HG03135 (cell line): Measurements from ENCODE around the gene ARMC7.
"Not testable (repeated sequence)": the region's sequence is repeated elsewhere in the genome, so short reads cannot be mapped to it uniquely, and the experiment has no call there.

Experiments
- ATAC-seq: cut with Tn5 transposase; IDR thresholded peaks from one replicate; pipeline ENCODE4 v1.9.1; 2021; ENCODE audit warnings: mild to moderate bottlenecking, moderate library complexity; ENCODE audit not compliant: unreplicated experiment

The ARMC7 gene

DNA sequence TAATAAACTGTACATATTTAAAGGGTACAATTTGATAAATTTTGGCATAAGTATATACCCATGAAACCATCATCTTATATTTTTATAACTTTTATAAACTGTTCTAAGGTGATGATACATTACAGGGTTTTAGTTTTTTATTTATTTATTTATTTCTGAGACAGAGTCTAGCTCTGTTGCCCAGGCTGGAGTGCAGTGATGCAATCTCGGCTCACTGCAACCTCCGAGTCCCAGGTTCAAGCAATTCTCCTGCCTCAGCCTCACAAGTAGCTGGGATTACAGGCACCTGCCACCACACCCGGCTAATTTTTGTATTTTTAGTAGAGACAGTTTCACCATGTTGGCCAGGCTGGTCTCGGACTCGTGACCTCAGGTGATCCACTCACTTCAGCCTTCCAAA, 18.2 kb downstream of the ARMC7 start:
- ATAC-seq, result not testable (repeated sequence)

DNA sequence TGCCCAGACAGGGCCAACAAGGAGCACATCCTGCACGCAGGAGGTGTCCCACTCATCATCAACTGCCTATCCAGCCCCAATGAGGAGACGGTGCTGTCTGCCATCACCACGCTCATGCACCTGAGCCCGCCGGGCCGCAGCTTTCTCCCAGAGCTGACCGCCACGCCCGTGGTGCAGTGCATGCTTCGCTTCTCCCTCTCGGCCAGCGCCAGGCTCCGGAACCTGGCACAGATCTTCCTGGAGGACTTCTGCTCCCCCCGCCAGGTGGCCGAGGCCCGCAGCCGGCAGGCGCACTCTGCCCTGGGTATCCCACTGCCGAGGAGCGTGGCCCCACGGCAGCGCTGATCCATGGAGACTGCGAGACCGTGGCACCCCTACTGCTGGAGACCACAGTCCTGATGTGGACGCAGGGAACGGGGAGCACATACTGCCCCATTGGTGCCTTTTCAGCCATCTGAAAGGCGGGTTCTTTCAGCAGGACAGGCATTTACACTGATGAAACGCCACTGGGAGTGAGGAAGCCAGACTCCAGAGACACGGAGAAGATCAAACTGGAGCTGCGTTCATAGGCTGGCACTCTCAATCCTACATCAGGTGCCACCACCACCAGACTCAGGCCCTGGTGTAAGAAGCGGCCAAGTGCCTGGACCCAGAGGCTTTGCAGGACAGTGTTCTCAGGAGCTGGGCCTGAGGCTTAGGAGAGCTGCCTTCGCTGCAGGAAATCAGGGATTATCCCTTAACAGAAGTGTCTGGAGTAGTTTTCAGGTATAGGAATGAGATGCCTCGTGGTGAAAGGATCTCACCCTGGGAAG, 19.1 kb downstream of the ARMC7 start:
- no peak for ATAC-seq

DNA sequence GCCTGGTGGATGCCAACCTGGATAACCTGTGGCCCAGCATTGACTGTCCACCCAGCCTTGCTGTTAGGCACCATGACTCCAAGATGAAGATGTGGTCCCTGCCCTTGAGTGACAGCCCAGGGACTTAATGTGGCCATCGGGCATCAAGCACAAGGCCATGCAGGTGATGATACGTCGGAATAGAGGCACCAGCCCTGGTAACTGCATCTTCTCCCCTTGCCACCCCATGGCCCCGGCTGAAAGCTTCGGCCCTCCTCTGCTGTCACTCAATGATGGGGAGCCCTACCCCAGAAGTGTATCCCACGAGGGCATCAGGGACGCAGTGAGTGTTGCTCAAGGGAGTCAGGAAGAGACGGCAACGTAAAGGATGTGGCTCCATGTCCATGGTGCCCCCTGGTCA, 19.8 kb downstream of the ARMC7 start:
- no peak for ATAC-seq

DNA sequence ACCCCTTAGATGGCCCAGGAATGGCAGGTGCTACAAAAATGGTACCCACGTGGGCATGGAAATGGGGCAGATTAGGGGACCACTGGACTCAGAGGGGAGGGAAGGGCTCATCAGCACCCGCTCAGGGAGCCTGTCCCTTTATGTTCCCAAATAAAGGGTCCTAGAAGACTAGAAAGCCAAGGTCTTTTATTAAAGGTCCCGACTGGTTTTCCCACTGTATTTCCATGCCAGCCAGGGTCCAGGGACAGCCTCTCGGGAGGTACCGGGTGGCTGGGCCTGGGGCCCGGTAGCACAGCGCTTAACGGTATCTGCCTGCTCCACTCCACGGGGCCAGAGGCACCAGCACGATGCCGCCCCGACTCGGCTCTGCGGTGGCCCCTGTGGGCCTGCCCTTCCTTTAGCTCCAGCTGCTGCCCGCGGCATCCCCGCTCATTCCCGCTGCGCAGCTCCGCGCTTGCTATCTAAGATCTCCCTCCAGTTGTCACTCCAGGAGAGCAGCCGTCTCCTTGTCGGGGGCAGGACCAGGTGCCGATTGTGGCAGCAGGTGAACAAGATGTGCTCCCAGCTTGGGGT, 20.4 kb downstream of the ARMC7 start:
- no peak for ATAC-seq

DNA sequence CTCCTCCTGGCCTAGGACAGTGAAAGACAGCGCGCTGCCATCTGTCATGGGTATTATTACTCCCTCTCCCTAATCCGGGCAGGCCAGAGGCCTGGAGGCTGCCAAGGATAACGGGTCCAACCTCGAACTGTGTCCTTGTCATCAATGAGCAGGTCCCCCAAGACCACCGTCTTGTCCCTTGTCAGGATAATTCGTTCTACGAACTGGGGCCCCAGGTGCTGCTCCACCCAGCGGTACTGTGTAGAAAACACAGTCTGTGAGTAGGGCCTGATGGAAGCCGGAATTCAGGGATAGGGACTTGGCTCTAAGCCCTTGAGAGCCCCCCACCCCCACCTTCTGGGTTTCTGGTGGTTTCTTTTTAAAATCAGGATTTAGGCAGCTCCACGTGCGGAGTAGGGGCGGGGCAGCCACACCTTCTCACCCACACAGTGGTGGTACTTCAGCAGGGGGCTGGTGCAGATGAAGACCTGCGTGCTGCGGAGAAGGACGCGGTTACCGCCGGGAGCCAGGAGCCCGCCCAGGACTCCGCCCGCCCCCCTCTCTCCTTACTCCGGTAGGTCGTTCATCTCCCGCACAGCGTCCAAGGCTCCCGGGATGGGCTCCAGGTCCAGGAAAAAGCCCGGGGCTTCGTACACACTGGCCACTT, 21.0 kb downstream of the ARMC7 start:
- ATAC-seq, result peak; percentile 13

DNA sequence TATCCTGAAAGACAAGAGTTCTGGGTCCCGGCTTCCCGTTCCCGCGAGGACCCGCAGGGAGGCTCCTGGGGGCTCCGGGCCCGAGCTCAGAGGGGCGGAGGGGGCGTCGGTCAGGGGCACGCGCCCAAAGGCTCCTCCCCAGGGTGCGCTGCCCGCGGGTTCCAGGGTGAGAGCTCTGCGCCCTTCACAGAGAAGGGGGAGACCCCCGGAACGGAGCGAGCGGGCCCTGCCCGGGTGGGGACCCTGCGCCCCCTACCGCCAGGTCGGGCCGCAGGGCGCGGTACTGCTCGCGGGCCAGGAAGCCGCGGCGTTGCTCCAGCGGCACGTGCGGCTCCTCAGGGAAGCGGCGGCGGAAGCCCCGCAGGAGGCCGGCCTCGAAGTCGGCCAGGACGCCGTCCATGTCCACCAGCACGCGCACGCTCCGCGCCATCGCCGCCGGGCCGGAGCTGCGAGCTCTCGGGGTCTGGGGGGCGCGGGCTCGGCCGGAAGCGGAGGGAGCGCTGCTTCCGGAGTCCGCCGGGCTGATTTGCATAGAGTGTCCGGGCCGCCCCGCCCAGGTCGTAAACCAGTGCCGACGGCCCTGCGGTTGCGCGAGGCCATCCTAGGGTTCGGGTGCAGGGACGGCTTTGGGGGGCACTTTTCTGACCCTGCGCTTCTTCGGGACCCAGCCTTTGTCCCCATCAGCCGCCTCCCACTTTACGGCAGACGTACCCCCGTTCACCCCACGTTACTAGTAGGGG, 21.7 kb downstream of the ARMC7 start, which contains the start of gene NT5C:
Gene NT5C, minus strand, starts transcription at position 465 of the 740 bp plus-strand sequence. Its CDS starts 35 bp downstream, at position 430.
- ATAC-seq, result peak; percentile 75

DNA sequence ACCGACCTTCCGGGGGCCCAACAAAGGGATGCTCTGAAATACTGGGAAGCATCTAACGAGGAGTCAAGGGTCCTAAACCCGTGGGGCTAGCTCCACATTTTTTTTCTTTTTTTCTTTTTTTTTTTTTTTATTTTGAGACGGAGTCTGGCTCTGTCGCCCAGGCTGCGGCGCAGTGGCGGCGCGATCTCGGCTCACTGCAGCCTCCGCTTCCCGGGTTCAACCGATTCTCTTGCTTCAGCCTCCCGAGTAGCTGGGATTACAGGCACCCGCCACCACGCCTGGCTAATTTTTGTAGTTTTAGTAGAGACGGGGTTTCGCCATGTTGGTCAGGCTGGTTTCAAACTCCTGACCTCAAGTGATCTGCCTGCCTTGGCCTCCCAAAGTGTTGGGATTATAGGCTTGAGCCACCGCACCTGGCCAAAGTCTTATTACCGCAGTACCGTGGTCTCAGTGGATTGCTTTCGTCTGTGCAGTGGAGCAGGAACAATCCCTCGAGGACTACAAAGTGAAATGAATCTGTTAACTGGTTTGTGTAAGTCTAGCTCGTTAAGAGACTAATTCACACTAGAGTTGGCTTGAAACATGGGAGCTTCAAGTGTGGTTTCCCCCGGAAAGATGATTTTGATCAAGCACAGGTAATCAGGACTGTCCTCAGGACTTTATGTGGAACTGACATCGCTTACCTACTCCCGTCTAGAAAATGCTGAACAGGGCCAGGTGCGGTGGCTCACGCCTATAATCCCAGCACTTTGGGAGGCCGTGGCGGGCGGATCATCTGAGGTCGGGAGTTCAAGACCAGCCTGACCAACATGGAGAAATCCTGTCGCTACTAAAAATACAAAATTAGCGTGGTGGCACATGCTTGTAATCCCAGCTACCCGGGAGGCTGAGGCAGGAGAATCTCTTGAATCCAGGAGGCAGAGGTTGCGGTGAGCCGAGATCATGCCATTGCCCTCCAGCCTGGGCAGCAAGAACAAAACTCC, 22.5 kb downstream of the ARMC7 start:
- not testable (repeated sequence) for ATAC-seq

DNA sequence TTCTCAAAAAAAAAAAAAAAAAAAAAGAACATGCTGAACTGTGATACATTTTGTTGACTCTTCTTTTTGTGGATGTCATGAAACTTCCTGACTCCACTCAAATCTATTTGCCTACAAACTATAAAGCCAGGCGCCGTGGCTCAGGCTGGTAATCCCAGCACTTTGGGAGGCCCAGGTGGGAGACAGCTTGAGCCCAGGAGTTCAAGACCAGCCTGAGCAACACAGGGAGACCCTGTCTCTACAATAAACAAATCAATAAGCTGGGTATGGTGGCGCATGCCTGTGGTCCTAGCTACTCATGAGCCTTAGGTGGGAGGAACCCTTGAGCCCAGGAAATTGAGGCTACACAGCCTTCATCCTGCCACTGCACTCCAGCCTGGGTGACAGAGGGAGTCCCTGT, 23.2 kb downstream of the ARMC7 start:
- ATAC-seq, result no peak

DNA sequence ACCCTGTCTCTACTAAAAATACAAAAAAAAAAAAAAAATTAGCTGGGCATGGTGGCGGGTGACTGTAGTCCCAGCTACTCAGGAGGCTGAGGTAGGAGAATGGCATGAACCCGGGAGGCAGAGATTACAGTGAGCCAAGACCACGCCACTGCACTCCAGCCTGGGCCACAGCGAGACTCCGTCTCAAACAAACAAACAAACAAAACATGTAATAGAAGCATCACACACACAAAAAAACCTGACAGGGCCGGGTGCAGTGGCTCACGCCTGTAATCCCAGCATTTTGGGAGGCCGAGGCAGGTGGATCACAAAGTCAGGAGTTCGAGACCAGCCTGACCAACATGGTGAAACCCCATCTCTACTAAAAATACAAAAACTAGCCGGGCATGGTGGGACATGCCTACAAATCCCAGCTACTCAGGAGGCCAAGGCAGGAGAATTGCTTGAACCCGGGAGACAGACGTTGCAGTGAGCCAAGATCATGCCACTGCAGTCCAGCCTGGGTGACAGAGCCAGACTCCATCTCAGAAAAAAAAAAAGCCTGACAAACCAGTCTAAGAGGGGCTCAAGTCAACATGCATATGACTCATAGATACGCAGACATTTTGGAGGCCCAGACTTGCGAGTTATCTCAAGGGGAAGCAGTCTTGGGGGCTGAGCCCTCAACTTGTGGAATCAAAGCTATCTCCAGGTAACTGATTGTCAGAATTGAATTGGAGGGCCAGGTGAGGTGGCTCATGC, 24.0 kb downstream of the ARMC7 start:
- not testable (repeated sequence) for ATAC-seq

DNA sequence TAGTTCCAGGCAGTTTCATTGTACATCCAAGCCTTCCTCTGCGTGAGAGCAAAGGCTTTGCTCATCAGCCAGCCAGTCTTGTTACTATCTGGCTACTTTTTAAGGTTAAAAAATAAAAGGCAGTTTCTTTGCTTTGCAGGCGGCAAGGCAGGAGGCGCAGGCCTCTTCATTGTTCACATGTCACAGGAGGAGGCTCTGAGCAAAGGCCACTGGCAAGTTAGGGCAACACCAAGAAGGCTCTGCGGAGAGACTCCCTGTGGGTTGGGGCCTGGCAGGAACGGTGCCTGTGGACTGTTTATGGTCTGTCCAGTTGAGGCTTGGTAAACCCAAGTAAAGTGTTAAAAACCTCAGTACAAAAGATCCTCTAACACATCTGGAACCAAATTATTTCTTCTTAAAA, 25.7 kb downstream of the ARMC7 start:
- ATAC-seq, result no peak

DNA sequence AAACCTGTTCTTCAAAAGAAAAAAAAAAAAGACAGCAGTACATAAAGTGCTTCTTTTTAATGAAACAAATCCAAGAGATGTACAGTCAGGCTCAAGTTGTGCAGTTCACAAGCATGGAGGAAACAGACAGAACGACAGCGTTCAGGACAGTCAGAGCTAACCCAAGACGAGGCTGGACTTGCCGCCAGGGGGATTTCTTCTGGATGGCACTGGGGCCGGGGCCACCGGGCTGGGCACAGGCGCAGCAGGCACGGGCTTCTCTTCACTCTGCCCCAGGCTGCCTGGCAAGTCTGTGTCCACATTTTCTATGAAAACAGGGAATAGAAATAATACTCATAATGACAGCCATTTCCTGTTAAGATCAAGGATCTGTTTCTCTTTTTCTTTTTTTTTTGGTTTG, 26.2 kb downstream of the ARMC7 start:
- no peak for ATAC-seq

DNA sequence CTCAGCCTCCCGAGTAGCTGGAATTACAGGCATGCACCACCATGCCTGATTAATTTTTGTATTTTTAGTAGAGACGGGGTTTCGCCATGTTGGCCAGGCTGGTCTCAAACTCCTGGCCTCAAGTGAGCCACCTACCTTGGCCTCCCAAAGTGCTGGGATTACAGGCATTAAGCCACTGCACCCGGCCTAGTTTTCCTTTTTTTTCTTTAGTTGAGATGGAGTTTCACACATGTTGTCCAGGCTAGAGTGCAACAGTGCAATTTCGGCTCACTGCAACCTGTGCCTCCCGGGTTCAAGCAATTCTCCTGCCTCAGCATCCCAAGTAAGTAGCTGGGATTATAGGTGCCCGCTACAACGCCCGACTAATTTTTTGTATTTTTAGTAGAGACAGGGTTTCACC, 28.0 kb downstream of the ARMC7 start:
- not testable (repeated sequence) for ATAC-seq

DNA sequence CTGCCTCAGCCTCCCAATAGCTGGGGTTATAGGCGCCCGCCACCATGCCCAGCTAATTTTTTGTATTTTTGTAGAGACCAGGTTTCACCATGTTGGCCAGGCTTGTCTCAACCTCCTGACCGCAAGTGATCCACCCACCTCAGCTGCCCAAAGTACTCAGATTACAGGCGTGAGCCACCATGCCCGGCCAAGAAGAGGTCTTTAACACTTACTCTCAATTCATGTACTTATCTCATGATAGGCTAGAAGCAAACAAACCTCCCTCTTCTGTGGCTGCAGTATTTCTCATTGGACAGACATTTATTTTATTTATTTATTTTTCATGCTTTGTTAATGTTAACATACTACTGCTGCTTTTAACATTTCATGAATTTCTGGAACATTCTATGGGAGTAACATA, 28.8 kb downstream of the ARMC7 start:
- ATAC-seq, result no peak

DNA sequence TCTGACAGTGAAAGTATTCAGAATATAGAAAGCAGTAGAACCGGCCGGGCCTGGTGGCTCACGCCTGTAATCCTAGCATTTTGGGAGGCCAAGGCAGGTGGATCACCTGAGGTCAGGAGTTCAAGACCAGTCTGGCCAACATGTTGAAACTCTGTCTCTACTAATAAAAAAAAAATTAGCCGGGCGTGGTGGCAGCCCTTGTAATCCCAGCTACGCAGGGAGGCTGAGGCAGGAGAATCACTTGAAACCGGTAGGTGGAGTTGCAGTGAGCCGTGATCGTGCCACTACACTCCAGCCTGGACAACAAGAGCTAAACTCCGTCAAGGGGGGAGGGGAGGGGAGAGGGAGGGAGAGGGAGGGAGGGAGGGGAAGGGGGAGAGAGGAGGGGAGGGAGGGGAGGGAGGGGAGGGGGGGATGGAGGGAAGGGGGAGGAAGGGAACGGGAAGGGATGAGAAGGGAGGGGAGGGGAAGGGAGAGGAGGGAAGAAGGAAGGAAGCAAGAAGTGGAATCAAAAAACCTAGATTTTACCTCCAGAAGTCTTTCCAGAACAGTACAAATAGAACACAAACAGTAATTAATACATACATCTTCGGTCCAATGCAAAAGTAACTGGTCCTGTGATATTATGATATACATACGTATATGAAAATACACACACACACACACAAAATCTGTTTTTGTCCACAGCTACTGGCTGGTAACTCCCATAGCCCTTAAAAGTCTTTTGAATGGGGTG, 32.6 kb downstream of the ARMC7 start:
- ATAC-seq, result no peak

DNA sequence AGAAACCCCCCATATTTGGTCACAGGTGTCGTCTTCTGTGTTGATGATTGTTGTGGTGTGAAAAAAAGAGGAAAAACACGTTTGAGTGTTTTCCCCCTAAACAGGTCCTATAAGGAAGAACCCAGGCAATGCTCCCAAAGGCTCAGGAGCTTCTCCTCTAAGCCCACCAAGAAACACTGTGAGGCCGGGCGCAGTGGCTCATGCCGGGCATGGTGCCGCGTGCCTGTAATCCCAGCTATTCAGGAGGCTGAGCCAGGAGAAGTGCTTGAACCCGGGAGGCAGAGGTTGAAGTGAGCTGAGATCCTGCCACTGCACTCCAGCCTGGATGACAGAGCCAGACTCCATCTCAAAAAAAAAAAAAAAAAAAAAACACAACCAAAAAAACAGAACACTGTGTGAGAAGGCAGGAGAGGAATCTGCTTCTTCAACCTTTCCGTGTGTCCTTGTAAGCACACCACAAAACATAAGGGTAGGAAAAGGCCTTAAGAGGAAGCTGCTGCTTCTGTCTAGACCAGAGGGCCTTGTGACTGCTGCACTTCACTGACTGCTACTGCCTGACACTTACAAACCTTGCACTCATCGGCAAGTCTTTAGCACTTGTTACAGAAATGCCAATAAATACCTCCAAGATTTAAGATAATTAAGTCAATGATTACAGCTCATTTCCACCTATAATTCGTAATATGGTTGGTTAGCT, 35.2 kb downstream of the ARMC7 start:
- no peak for ATAC-seq

DNA sequence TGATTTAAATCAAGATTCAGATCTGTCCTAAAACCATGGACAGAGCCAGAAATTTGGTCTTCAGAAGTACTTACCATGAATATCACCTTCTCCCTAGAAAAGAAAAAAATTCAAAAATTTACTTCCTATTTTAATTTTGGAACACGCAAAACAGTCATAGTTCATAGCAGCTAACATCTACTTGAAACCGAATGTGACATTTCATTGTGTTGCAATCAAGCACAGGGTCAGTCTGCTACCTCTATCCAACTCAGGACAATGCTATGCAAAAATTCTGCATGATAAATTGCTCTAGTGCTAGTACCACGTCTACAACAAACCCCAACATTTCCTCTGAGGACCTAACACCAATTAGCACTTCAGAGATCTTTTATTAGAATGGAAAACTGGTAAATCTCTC, 36.8 kb downstream of the ARMC7 start:
- no peak for ATAC-seq

DNA sequence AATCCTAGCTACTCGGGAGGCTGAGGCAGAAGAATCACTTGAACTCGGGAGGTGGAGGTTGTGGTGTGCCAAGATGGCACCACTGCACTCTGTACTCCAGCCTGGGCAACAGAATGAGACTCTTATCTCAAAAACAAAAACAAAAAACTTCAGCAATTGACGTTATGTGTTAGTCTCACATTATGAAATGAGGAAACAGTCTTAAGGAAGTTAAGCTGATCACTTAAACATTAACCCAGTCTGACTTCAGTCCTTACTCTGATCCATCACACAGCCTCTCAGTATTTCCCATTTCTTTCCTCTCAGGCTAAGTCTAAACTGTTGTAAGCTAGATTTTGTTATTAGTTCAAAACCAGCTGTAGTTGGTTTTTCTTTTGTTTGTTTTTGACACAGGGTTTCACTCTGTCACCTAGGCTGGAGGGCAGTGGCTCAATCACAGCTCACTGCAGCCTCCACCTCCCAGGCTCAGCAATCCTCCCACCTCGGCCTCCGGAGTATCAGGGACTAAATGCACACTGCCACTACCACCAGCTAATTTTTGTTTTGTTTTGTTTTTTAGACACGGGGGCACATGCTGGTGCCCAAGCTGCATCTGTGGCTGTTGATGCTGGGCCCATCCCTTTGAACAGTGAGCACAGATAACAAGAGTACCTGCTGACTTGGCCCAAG, 38.2 kb downstream of the ARMC7 start:
- ATAC-seq, result no peak

DNA sequence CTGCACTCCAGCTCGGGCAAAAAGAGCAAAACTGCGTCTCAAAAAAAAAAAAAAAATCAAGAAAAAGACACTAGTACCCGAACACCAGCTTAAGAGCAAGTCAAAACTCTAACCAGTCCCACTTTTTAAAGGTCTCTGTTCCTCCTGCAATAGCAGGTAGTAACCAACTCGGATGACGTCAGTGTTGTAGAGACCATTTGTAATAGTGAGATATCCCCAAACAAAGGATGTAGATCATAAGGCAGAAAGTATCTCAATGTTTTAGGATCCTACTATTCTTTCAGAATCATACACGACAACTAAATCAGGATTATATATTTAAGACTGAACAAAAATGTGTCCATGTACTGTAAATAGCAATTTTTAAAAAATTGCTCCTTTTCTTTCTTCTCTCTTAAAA, 42.2 kb downstream of the ARMC7 start:
- no peak for ATAC-seq
